ENCODE results near the gene CBX2. TPM values are rescaled to one million over a fixed set of nuclear protein-coding genes. Genes with fewer than 3 reads are reported as not detected.

The CBX2 gene
- total RNA-seq, 1 donor from 2014 or later: 11.9 TPM

GRCh38 chr17:79824893-79825579 is 47.1 kb downstream of the CBX2 start:
- Histone ChIP-seq H3K4me3 (ENCODE audit: low read depth, low read length) (no peak overlapping the region), H3K36me3 (ENCODE audit: control insufficient read depth, insufficient read depth, low read length) (no peaks in the 10 kb centered on the region), H3K27me3 (ENCODE audit: control insufficient read depth, insufficient read depth, low read length) (no peaks in the 10 kb centered on the region)
- no peak for TF ChIP-seq CTCF (IDR thresholded peaks at IDR 0.05; ENCODE audit: insufficient read depth, low read length, poor library complexity, severe bottlenecking)
- no peak for DNase-seq (ENCODE audit: low read depth)

GRCh38 chr17:79825580-79825921 is 47.6 kb downstream of the CBX2 start:
- no peak for TF ChIP-seq CTCF (IDR thresholded peaks at IDR 0.05; ENCODE audit: insufficient read depth, low read length, poor library complexity, severe bottlenecking)
- no peaks in the 10 kb centered on the region for H3K36me3 ChIP-seq (ENCODE audit: control insufficient read depth, insufficient read depth, low read length)
- DNase-seq (ENCODE audit: low read depth): no peak
- no peaks in the 10 kb centered on the region for H3K27me3 ChIP-seq (ENCODE audit: control insufficient read depth, insufficient read depth, low read length)
- H3K4me3 ChIP-seq (ENCODE audit: low read depth, low read length): no peak overlapping the region

GRCh38 chr17:79826204-79826680 is 48.3 kb downstream of the CBX2 start:
- no peak for TF ChIP-seq CTCF (IDR thresholded peaks at IDR 0.05; ENCODE audit: insufficient read depth, low read length, poor library complexity, severe bottlenecking)
- H3K4me3 ChIP-seq (ENCODE audit: low read depth, low read length): no peak overlapping the region
- H3K36me3 ChIP-seq (ENCODE audit: control insufficient read depth, insufficient read depth, low read length): no peaks in the 10 kb centered on the region
- DNase-seq (ENCODE audit: low read depth): no peak
- no peaks in the 10 kb centered on the region for H3K27me3 ChIP-seq (ENCODE audit: control insufficient read depth, insufficient read depth, low read length)

GRCh38 chr17:79826841-79827578 is 49.1 kb downstream of the CBX2 start:
- H3K36me3 ChIP-seq (ENCODE audit: control insufficient read depth, insufficient read depth, low read length): no peaks in the 10 kb centered on the region
- H3K4me3 ChIP-seq (ENCODE audit: low read depth, low read length): no peak overlapping the region

GRCh38 chr17:79829004-79829403 is 51.1 kb downstream of the CBX2 start:
- DNase-seq (ENCODE audit: low read depth): no peak
- Histone ChIP-seq H3K27me3 (ENCODE audit: control insufficient read depth, insufficient read depth, low read length) (no peaks in the 10 kb centered on the region), H3K36me3 (ENCODE audit: control insufficient read depth, insufficient read depth, low read length) (no peaks in the 10 kb centered on the region), H3K4me3 (ENCODE audit: low read depth, low read length) (no peak overlapping the region)
- TF ChIP-seq CTCF (IDR thresholded peaks at IDR 0.05; ENCODE audit: insufficient read depth, low read length, poor library complexity, severe bottlenecking): no peak

More at GRCh38 chr17:79826841-79827578, 49.1 kb downstream of the CBX2 start:
- no peaks in the 10 kb centered on the region for H3K27me3 ChIP-seq (ENCODE audit: control insufficient read depth, insufficient read depth, low read length)
- TF ChIP-seq CTCF (IDR thresholded peaks at IDR 0.05; ENCODE audit: insufficient read depth, low read length, poor library complexity, severe bottlenecking): no peak
- DNase-seq (ENCODE audit: low read depth): no peak
